HG03066 (cell line): ENCODE data around the gene HDAC4.

Experiments
- ATAC-seq: cut with Tn5 transposase; IDR thresholded peaks from one replicate; pipeline ENCODE4 v1.9.1; 2021; ENCODE audit warnings: low read depth; ENCODE audit not compliant: unreplicated experiment

HDAC4 gene

GRCh38 chr2:239198221-239198620 lies 202.6 kb downstream of the HDAC4 start:
- ATAC-seq: no peak

- ATAC-seq: no peak
Observed at GRCh38 chr2:239197146-239197545, 203.7 kb downstream of the HDAC4 start.

GRCh38 chr2:239196474-239197021 lies 204.3 kb downstream of the HDAC4 start:
- no peak for ATAC-seq

GRCh38 chr2:239195992-239196391 lies 204.8 kb downstream of the HDAC4 start:
- ATAC-seq: no peak

- ATAC-seq: no peak
Observed at GRCh38 chr2:239195318-239195871, 205.4 kb downstream of the HDAC4 start.

GRCh38 chr2:239194731-239195317 lies 206.0 kb downstream of the HDAC4 start:
- ATAC-seq: no peak

GRCh38 chr2:239193925-239194677 lies 206.7 kb downstream of the HDAC4 start:
- no peak for ATAC-seq

- no peak for ATAC-seq
Observed at GRCh38 chr2:239193401-239193811, 207.4 kb downstream of the HDAC4 start.

GRCh38 chr2:239192975-239193374 lies 207.8 kb downstream of the HDAC4 start:
- no peak for ATAC-seq

GRCh38 chr2:239192456-239192855 lies 208.4 kb downstream of the HDAC4 start:
- no peak for ATAC-seq

- ATAC-seq: no peak
Observed at GRCh38 chr2:239190921-239191885, 209.6 kb downstream of the HDAC4 start.

- no peak for ATAC-seq
Observed at GRCh38 chr2:239190361-239190760, 210.5 kb downstream of the HDAC4 start.

GRCh38 chr2:239189711-239190131 lies 211.1 kb downstream of the HDAC4 start:
- no peak for ATAC-seq

GRCh38 chr2:239188536-239188935 lies 212.3 kb downstream of the HDAC4 start:
- ATAC-seq: no peak

- no peak for ATAC-seq
Observed at GRCh38 chr2:239187464-239188253, 213.2 kb downstream of the HDAC4 start.

- no peak for ATAC-seq
Observed at GRCh38 chr2:239186516-239187357, 214.1 kb downstream of the HDAC4 start.

- no peak for ATAC-seq
Observed at GRCh38 chr2:239184968-239185903, 215.6 kb downstream of the HDAC4 start.

- ATAC-seq: no peak
Observed at GRCh38 chr2:239184179-239184578, 216.6 kb downstream of the HDAC4 start.
